Eye (tissue), 1 donor: ENCODE data around the gene VSIG4.
"Not testable (repeated sequence)": the region's sequence is repeated elsewhere in the genome, so short reads cannot be mapped to it uniquely, and the experiment has no call there.

ENCODE experiments used
- DNase-seq: peaks from one replicate; pipeline ENCODE4 v3.0.0-alpha.2; 2015

VSIG4 gene

GRCh38 chrX:65975161-65975751 is 64.6 kb downstream of the VSIG4 start:
- not testable (repeated sequence) for DNase-seq
